Measurements from ENCODE around the gene FAM20C. TPM values are rescaled to one million over a fixed set of nuclear protein-coding genes. Genes with fewer than 3 reads are reported as not detected.
A peak's percentile ranks its signal among the peaks of the same experiment; 100 is the strongest.

FAM20C gene
- polyA plus RNA-seq, 2 donors = 6.9 to 11.5 TPM

DNA sequence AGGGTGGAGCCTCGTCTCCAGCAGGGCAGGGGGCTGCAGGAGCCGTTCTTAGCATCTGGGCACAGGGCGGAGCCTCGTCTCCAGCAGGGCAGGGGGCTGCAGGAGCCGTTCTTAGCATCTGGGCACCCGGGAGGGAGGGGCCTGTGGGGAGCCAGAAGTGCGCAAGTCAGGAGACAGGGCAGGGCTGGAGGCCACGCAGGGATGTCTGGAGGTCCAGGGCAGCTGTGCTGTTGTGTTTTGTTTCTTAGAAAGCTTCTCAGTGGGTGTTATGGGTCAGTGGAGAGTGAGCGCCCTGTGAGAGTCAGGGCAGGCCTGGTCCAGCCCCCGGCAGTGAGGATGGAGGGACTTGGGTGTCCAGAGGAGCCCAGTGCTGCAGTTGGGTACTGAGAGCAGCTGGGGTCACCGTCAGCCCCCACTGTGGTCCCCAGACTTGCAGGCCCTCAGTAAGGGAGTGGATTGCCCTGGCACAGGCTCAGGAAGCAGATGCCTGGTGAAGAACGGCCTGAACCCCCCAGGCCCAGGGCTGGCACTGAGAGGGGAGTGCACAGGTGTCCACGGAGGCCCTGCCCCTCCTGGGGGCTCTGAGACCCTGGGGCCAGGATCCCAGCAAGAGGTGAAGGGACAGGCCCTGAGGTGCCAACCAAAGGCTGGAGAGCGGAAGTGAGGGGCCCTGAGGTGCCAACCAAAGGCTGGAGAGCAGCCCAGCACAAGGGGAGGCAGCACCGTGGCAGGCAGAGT is 29.8 kb downstream of the FAM20C start:
- Histone ChIP-seq H3K4me1 (ENCODE audit: control insufficient read depth in 2 of 2, insufficient read depth in 2 of 2, low read length in 1 of 2) (peaks cover 7 to 10% of the 10 kb centered on the region in 2 donors), H3K27ac (ENCODE audit: low read depth in 2 of 2, low read length in 1 of 2) (no peak overlapping the region), H3K4me3 (ENCODE audit: low read depth in 1 of 2, low read length in 2 of 2) (no peak overlapping the region), H3K36me3 (ENCODE audit: control insufficient read depth in 2 of 2, insufficient read depth in 2 of 2, low read length in 1 of 2) (peaks cover 0 to 25% of the 10 kb centered on the region in 2 donors), H3K27me3 (ENCODE audit: control insufficient read depth in 1 of 2, insufficient read depth in 2 of 2, low read length in 2 of 2) (no peaks in the 10 kb centered on the region), H3K9me3 (ENCODE audit: control insufficient read depth in 2 of 2, insufficient read depth in 1 of 2, low read depth in 1 of 2, low read length in 1 of 2) (no peaks in the 10 kb centered on the region)
- WGBS, 2 donors = 71 to 74% methylated on average over 11 to 15 of the region's 15 CpGs

DNA sequence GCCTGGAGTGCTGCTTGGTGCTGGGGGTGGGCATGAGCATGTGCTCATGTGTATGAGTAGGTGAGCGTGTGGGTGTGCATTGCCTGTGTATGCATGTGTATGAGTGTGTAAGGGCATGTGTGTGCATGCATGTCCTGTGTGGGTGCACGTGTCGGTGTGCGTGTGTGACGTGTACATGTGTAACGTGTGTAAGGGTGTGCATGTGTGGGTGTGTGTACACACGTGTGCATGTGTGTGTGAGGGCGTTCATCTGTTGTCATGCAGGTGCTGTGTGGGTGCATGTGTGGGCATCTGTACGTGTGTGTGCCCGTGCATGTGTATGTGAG is 30.3 kb downstream of the FAM20C start:
- Histone ChIP-seq H3K27ac (ENCODE audit: low read depth in 2 of 2, low read length in 1 of 2) (no peak overlapping the region), H3K36me3 (ENCODE audit: control insufficient read depth in 2 of 2, insufficient read depth in 2 of 2, low read length in 1 of 2) (peaks cover 0 to 25% of the 10 kb centered on the region in 2 donors), H3K27me3 (ENCODE audit: control insufficient read depth in 1 of 2, insufficient read depth in 2 of 2, low read length in 2 of 2) (no peaks in the 10 kb centered on the region), H3K9me3 (ENCODE audit: control insufficient read depth in 2 of 2, insufficient read depth in 1 of 2, low read depth in 1 of 2, low read length in 1 of 2) (no peaks in the 10 kb centered on the region), H3K4me1 (ENCODE audit: control insufficient read depth in 2 of 2, insufficient read depth in 2 of 2, low read length in 1 of 2) (peaks cover 7 to 10% of the 10 kb centered on the region in 2 donors), H3K4me3 (ENCODE audit: low read depth in 1 of 2, low read length in 2 of 2) (no peak overlapping the region)
- WGBS, 2 donors = 77 to 81% methylated on average over 10 of the region's 10 CpGs

DNA sequence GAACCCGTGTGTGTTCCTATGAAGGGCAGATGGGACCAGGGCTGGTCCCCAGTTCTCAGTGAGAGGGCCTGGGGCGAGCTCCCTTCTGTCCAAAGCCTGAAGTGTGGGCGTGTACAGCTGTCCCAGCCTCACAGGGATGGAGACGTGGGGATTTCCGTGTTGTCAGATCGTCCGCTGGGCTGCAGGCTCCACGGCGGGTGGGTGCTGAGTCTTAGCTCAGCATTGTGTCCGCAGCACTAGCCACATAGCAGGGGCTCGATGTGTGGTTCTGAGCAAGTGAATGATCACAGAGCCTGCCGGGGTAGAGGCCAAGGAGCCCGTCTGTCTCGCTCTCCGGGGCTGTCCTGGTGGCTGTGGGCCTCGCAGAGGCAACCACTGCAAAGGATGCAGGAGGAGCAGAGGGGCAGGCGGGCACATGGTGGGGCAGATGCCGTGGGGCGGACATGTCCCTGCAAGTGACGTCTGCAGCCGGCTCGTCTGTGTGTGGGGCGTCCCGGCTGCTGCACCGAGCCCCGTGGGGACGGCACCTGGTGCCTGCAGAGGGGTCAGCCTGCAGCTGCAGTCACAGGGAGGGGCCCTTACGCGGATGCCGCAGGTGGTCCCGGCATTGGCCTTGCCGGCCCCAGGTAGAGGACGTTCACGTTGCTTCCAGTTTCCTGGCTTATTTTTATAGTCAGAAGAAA is 30.9 kb downstream of the FAM20C start:
- no peaks in the 10 kb centered on the region for H3K9me3 ChIP-seq (ENCODE audit: control insufficient read depth in 2 of 2, insufficient read depth in 1 of 2, low read depth in 1 of 2, low read length in 1 of 2)
- WGBS, 2 donors = 57 to 71% methylated on average over 34 of the region's 34 CpGs
- no peaks in the 10 kb centered on the region for H3K27me3 ChIP-seq (ENCODE audit: control insufficient read depth in 1 of 2, insufficient read depth in 2 of 2, low read length in 2 of 2)
- peaks cover 7 to 11% of the 10 kb centered on the region in 2 donors for H3K4me1 ChIP-seq (ENCODE audit: control insufficient read depth in 2 of 2, insufficient read depth in 2 of 2, low read length in 1 of 2)
- no peak overlapping the region for H3K4me3 ChIP-seq (ENCODE audit: low read depth in 1 of 2, low read length in 2 of 2)
- H3K36me3 ChIP-seq (ENCODE audit: control insufficient read depth in 2 of 2, insufficient read depth in 2 of 2, low read length in 1 of 2) = peaks cover 0 to 20% of the 10 kb centered on the region in 2 donors
- H3K27ac ChIP-seq (ENCODE audit: low read depth in 2 of 2, low read length in 1 of 2) = no peak overlapping the region

DNA sequence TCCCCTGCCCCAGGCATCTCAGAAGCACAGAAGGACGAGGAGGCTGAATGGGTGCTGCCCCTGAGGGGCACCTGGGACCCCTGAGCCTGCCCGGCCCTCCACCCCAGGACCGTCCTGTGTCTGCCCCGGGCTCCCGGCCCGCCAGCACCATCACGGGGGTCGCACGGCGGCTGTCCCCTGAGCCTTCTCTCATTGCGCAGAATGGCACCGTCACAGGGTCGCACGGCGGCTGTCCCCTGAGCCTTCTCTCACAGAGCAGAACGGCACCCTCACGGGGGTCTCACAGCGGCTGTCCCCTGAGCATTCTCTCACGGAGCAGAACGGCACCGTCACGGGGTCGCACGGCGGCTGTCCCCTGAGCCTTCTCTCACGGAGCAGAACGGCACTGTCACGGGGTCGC is 31.5 kb downstream of the FAM20C start:
- Histone ChIP-seq H3K27ac (ENCODE audit: low read depth in 2 of 2, low read length in 1 of 2) (no peak overlapping the region), H3K9me3 (ENCODE audit: control insufficient read depth in 2 of 2, insufficient read depth in 1 of 2, low read depth in 1 of 2, low read length in 1 of 2) (no peaks in the 10 kb centered on the region), H3K36me3 (ENCODE audit: control insufficient read depth in 2 of 2, insufficient read depth in 2 of 2, low read length in 1 of 2) (peaks cover 0 to 16% of the 10 kb centered on the region in 2 donors), H3K4me3 (ENCODE audit: low read depth in 1 of 2, low read length in 2 of 2) (no peak overlapping the region), H3K27me3 (ENCODE audit: control insufficient read depth in 1 of 2, insufficient read depth in 2 of 2, low read length in 2 of 2) (no peaks in the 10 kb centered on the region), H3K4me1 (ENCODE audit: control insufficient read depth in 2 of 2, insufficient read depth in 2 of 2, low read length in 1 of 2) (peaks cover 7 to 15% of the 10 kb centered on the region in 2 donors)
- WGBS, 2 donors = 87 to 93% methylated on average over 27 to 29 of the region's 29 CpGs

DNA sequence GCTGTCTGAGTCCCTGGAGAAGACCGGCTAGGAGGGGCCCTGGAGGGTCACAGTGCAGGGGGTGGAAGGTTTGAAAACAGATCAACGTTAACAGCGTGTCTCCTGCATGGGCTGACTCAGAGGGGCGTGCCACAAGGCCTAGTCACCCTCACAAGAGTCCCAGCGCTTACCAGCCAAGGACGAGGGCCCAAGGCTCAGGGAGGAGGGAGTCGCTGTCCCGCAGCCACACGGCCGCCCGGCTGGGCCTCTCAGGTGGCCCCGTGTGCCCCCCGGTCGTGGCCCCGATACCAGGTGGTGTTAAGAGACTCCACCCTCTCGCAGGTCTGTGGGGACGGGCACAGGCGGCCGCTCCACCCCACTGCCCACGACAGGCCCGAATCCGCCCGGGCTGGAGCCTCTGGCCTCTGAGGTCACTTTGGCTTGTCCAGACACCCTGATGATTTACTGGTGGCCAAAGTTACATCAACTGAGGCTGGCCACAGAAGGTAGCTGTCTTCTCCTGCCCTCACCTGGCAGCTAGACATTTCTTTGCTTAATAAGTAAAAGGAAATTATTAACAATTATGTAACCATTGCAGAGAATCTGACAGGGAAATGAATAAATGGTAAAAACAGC is 34.0 kb downstream of the FAM20C start:
- H3K36me3 ChIP-seq (ENCODE audit: control insufficient read depth in 2 of 2, insufficient read depth in 2 of 2, low read length in 1 of 2) = peaks cover 0 to 3% of the 10 kb centered on the region in 2 donors
- H3K4me1 ChIP-seq (ENCODE audit: control insufficient read depth in 2 of 2, insufficient read depth in 2 of 2, low read length in 1 of 2) = peaks cover 4 to 17% of the 10 kb centered on the region in 2 donors
- 77 to 86% methylated on average over 23 of the region's 23 CpGs for WGBS, 2 donors

DNA sequence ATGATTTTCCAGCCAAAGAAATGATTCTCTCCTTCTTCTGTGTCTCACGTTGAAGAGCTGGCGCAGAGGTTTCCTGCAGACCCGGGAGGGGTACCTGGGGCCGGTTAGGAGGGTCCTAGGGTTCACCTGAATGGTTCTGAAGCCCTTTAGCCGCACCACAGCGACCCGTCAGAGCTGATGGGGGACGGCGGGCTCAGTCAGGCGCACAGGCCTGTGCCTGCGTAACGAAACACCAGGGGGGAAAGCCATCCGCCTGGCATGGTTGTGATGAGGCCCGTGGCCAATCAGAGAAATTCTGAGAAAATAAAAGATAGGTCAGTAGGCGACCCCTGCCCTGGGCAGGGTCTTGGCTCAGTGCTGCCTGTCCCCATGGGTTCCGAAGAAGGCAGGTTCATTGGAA is 35.6 kb downstream of the FAM20C start:
- no peak overlapping the region for H3K4me3 ChIP-seq (ENCODE audit: low read depth in 1 of 2, low read length in 2 of 2)
- H3K4me1 ChIP-seq (ENCODE audit: control insufficient read depth in 2 of 2, insufficient read depth in 2 of 2, low read length in 1 of 2) = peaks cover 4 to 18% of the 10 kb centered on the region in 2 donors
- no peaks in the 10 kb centered on the region for H3K27me3 ChIP-seq (ENCODE audit: control insufficient read depth in 1 of 2, insufficient read depth in 2 of 2, low read length in 2 of 2)
- H3K36me3 ChIP-seq (ENCODE audit: control insufficient read depth in 2 of 2, insufficient read depth in 2 of 2, low read length in 1 of 2) = peaks cover 0 to 3% of the 10 kb centered on the region in 2 donors
- H3K9me3 ChIP-seq (ENCODE audit: control insufficient read depth in 2 of 2, insufficient read depth in 1 of 2, low read depth in 1 of 2, low read length in 1 of 2) = peaks cover 0 to 2% of the 10 kb centered on the region in 2 donors
- peak overlapping the region; percentile 71 to 73 for H3K27ac ChIP-seq (ENCODE audit: low read depth in 2 of 2, low read length in 1 of 2)
- 92 to 95% methylated on average over 16 of the region's 16 CpGs for WGBS, 2 donors

More for the DNA sequence above, 34.0 kb downstream of the FAM20C start:
- Histone ChIP-seq H3K27me3 (ENCODE audit: control insufficient read depth in 1 of 2, insufficient read depth in 2 of 2, low read length in 2 of 2) (no peaks in the 10 kb centered on the region), H3K4me3 (ENCODE audit: low read depth in 1 of 2, low read length in 2 of 2) (no peak overlapping the region), H3K27ac (ENCODE audit: low read depth in 2 of 2, low read length in 1 of 2) (peak overlapping the region in 1 of 2 donors; percentile 29), H3K9me3 (ENCODE audit: control insufficient read depth in 2 of 2, insufficient read depth in 1 of 2, low read depth in 1 of 2, low read length in 1 of 2) (peaks cover 0 to 2% of the 10 kb centered on the region in 2 donors)

DNA sequence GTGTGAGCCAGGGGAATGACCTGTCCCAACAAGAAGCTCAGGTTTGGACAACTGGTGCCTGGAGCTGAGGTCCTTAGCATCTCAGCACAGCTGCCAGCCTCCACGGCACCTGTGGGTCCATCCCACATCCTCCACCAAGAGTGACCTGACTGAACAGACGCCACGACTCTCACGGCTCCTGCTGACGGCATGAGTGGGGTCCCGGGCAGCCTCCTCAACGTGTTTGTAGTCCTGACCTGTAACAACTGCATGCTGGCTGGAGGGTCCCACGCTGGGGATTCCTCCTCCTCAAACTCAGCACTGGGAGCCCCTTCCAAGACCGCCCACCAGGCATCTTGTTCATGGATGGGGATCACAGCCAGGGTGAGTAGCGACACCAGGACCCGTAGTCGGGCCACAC is 36.2 kb downstream of the FAM20C start:
- WGBS, 2 donors = 78 to 84% methylated on average over 12 of the region's 12 CpGs
- Histone ChIP-seq H3K4me1 (ENCODE audit: control insufficient read depth in 2 of 2, insufficient read depth in 2 of 2, low read length in 1 of 2) (peaks cover 0 to 20% of the 10 kb centered on the region in 2 donors), H3K4me3 (ENCODE audit: low read depth in 1 of 2, low read length in 2 of 2) (no peak overlapping the region), H3K27ac (ENCODE audit: low read depth in 2 of 2, low read length in 1 of 2) (peak overlapping the region; percentile 71 to 73), H3K36me3 (ENCODE audit: control insufficient read depth in 2 of 2, insufficient read depth in 2 of 2, low read length in 1 of 2) (no peaks in the 10 kb centered on the region), H3K27me3 (ENCODE audit: control insufficient read depth in 1 of 2, insufficient read depth in 2 of 2, low read length in 2 of 2) (no peaks in the 10 kb centered on the region), H3K9me3 (ENCODE audit: control insufficient read depth in 2 of 2, insufficient read depth in 1 of 2, low read depth in 1 of 2, low read length in 1 of 2) (peaks cover 0 to 2% of the 10 kb centered on the region in 2 donors)

DNA sequence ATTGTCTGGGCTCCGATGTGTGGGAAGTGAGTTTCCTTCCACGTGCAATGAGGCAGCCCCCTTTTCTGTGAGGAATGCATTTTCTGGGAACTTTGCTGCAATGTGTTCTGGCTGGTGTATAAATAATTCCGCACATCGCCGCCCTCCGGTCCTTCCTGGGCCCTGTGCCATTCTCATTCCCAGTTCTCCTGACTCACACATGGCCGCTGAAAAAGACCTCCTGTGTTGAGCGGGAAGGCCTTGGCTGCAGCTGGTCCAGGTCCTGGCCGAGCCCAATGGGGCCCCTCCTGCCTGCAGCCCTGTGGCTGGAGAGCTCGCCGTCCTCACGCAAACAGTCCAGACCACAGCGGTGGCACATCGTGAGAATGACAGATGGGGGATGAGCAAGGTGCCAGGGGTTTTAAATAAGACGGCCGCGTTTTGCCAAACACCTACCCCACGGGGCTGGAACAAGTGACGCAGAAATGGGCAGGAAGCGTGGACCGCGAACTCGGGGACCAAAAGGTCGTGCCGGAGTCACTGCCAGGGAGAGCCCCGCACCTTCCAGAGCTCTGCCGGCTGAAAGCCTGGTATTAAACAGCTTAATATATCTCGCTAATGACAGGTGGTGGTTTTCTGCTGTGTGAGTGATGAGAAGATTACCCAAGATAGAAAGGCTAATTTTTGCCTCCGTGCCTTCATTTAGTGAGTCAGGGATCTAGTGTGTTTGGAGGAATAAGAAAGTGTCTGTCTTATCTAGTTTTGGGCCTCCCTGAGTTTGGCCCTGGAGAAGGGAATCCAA is 37.0 kb downstream of the FAM20C start:
- Histone ChIP-seq H3K9me3 (ENCODE audit: control insufficient read depth in 2 of 2, insufficient read depth in 1 of 2, low read depth in 1 of 2, low read length in 1 of 2) (peaks cover 0 to 2% of the 10 kb centered on the region in 2 donors), H3K4me3 (ENCODE audit: low read depth in 1 of 2, low read length in 2 of 2) (no peak overlapping the region), H3K27me3 (ENCODE audit: control insufficient read depth in 1 of 2, insufficient read depth in 2 of 2, low read length in 2 of 2) (no peaks in the 10 kb centered on the region), H3K4me1 (ENCODE audit: control insufficient read depth in 2 of 2, insufficient read depth in 2 of 2, low read length in 1 of 2) (peaks cover 2 to 27% of the 10 kb centered on the region in 2 donors), H3K27ac (ENCODE audit: low read depth in 2 of 2, low read length in 1 of 2) (peak overlapping the region; percentile 73), H3K36me3 (ENCODE audit: control insufficient read depth in 2 of 2, insufficient read depth in 2 of 2, low read length in 1 of 2) (no peaks in the 10 kb centered on the region)
- WGBS, 2 donors = 70 to 73% methylated on average over 29 of the region's 29 CpGs

DNA sequence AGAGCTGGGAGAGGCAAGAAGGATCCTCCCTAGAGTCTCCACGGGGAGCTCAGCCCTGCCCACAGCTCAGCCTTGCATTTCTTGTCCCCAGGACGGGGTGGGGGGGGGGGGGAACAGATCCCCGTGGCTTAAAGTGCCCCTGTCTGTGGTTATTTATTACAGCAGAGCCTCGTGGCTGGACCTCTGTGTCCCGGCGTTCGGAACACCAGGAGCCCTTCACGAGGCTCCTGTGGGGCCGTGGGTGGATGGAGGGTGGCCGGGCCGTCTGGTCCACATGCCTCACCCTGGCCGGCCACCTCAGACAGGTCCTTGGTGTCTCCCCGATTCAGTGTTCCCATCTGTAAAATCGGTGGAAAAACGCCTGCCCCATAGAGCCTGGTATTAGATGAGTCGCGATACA is 37.9 kb downstream of the FAM20C start:
- WGBS, 2 donors = 76 to 81% methylated on average over 17 of the region's 17 CpGs
- peak overlapping the region in 1 of 2 donors; percentile 73 for H3K27ac ChIP-seq (ENCODE audit: low read depth in 2 of 2, low read length in 1 of 2)
- H3K9me3 ChIP-seq (ENCODE audit: control insufficient read depth in 2 of 2, insufficient read depth in 1 of 2, low read depth in 1 of 2, low read length in 1 of 2) = peaks cover 0 to 2% of the 10 kb centered on the region in 2 donors
- no peaks in the 10 kb centered on the region for H3K36me3 ChIP-seq (ENCODE audit: control insufficient read depth in 2 of 2, insufficient read depth in 2 of 2, low read length in 1 of 2)
- peaks cover 5 to 30% of the 10 kb centered on the region in 2 donors for H3K4me1 ChIP-seq (ENCODE audit: control insufficient read depth in 2 of 2, insufficient read depth in 2 of 2, low read length in 1 of 2)
- H3K4me3 ChIP-seq (ENCODE audit: low read depth in 1 of 2, low read length in 2 of 2) = no peak overlapping the region
- no peaks in the 10 kb centered on the region for H3K27me3 ChIP-seq (ENCODE audit: control insufficient read depth in 1 of 2, insufficient read depth in 2 of 2, low read length in 2 of 2)

Data from esophagus (tissue), 2 donors.